Testis (tissue), 3 donors: ENCODE results near the gene EFNA5. TPM values are rescaled to one million over a fixed set of nuclear protein-coding genes. Genes with fewer than 3 reads are reported as not detected.

Experiments
- DNase-seq: peaks from one replicate; pipeline ENCODE4 v3.0.0-alpha.2; 2019
- H3K27ac ChIP-seq, 2 donors: fragments of 200-600 bp; sonication (generic); one replicate each; pipeline ENCODE4 v1.5.1; 2019
- H3K27me3 ChIP-seq: fragments of 200-600 bp; sonication (generic); one replicate; pipeline ENCODE4 v1.5.1; 2019
- H3K36me3 ChIP-seq: fragments of 200-600 bp; sonication (generic); one replicate; pipeline ENCODE4 v1.5.1; 2017; ENCODE audit warnings: low read depth; ENCODE audit errors: missing control alignments
- H3K4me1 ChIP-seq: fragments of 200-600 bp; sonication (generic); one replicate; pipeline ENCODE4 v1.5.1; 2019
- H3K4me3 ChIP-seq, 2 donors: fragments of 200-600 bp; sonication (generic); one replicate each; pipeline ENCODE4 v1.5.1; 2017 to 2019
- H3K9me3 ChIP-seq: fragments of 200-600 bp; sonication (generic); one replicate; pipeline ENCODE4 v1.5.1; 2017
- POLR2A ChIP-seq: fragments of 450-650 bp; IDR thresholded peaks from one replicate; pipeline ENCODE4 v1.6.1; 2017; ENCODE audit warnings: antibody characterized with exemption, mild to moderate bottlenecking, moderate library complexity
- WGBS, 2 donors: methylation state at CpG; one replicate each; pipeline ENCODE4 v1.1.5; 2018; 5-methylcytosine and 5-hydroxymethylcytosine counted together
- intact Hi-C: fragments of 100-400 bp; cut with DNase I; formaldehyde crosslinking; loops from one replicate; pipeline ENCODE4 v1.15.1; 2023; ENCODE audit warnings: low total_unique reads
- polyA plus RNA-seq: library from polyadenylated mRNA; stranded (reverse); fragments of 350-450 nt; fragmentation: Illumina TruSeq; extraction: RNeasy Lipid Tissue Mini Kit (QIAGEN cat#74804); gene quantifications from one replicate; pipeline ENCODE4 v1.2.3, GENCODE V29; 2014; ENCODE audit warnings: low read depth, low replicate concordance; ENCODE audit not compliant: insufficient read depth
- total RNA-seq, 2 donors: library from RNA; depleted of rRNA; stranded (reverse); fragments of >200 nt; gene quantifications; one replicate each; pipeline ENCODE4 v1.2.3, GENCODE V29; 2016
- TF ChIP-seq, protein P1 (sequence below), 3 experiments: fragments of 450-650 bp in 2 of 3; fragments of 200-600 bp in 1 of 3; sonication (generic) in 1 of 3; IDR thresholded peaks; one replicate each; pipeline ENCODE4 v1.5.1; 2016 to 2019; ENCODE audit warnings: antibody characterized with exemption in 3 of 3, mild to moderate bottlenecking in 2 of 3, moderate library complexity in 1 of 3

Gene EFNA5
- total and polyA plus RNA-seq, 3 donors from 2014 or later: 2.6 to 5.4 (median 3.5) TPM

DNA sequence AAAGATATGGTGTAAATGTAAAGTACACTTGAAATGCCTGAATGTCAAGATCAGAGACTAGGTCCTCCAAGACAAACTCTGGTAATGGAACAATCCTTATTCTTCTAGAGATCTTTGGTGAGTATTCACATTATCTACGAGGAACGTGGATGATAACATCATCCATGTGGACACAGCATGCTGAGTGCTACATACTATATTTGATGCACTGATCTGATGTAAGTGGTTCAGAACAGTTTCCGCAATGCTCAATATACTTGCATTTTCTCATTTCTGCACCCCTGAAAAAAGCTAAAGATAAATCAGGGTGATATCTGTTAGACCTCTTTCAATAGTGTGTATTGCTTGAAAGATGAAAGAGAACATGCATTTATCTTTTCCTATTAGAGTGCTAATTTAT is 226.8 kb downstream of the EFNA5 start:
- no peaks in the 10 kb centered on the region for H3K4me1 ChIP-seq
- H3K27ac ChIP-seq: no peak overlapping the region
- TF ChIP-seq POLR2A: no peak
- TF ChIP-seq, protein P1, sequence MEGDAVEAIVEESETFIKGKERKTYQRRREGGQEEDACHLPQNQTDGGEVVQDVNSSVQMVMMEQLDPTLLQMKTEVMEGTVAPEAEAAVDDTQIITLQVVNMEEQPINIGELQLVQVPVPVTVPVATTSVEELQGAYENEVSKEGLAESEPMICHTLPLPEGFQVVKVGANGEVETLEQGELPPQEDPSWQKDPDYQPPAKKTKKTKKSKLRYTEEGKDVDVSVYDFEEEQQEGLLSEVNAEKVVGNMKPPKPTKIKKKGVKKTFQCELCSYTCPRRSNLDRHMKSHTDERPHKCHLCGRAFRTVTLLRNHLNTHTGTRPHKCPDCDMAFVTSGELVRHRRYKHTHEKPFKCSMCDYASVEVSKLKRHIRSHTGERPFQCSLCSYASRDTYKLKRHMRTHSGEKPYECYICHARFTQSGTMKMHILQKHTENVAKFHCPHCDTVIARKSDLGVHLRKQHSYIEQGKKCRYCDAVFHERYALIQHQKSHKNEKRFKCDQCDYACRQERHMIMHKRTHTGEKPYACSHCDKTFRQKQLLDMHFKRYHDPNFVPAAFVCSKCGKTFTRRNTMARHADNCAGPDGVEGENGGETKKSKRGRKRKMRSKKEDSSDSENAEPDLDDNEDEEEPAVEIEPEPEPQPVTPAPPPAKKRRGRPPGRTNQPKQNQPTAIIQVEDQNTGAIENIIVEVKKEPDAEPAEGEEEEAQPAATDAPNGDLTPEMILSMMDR (IDR thresholded peaks at IDR 0.05): no peak
- no peak for DNase-seq
- 82 to 91% methylated on average over 3 of the region's 3 CpGs for WGBS, 2 donors
- H3K4me3 ChIP-seq: no peak overlapping the region
- H3K27me3 ChIP-seq: no peaks in the 10 kb centered on the region
- intact Hi-C loops: no loop called here
- H3K36me3 ChIP-seq: no peaks in the 10 kb centered on the region
- no peaks in the 10 kb centered on the region for H3K9me3 ChIP-seq

DNA sequence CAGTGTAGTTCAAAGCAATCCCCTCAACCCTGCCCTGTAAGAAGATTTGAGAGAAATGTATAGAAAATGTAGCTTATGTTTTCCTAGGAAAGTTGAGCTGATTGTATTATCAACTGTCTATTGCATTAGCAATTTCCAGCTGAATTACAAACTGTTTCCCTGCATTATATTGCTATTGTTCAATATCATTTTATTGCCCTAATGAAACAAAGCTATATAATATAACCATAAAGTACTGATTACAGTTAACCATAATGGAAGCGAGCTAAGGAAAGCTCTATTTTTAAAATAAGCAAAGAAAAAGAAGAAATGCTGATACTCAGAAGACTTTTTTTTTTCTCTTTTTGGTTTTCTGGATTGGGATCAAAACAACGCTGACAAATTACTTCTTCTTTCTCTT is 228.3 kb downstream of the EFNA5 start:
- no peaks in the 10 kb centered on the region for H3K27me3 ChIP-seq
- intact Hi-C loops: no loop called here

DNA sequence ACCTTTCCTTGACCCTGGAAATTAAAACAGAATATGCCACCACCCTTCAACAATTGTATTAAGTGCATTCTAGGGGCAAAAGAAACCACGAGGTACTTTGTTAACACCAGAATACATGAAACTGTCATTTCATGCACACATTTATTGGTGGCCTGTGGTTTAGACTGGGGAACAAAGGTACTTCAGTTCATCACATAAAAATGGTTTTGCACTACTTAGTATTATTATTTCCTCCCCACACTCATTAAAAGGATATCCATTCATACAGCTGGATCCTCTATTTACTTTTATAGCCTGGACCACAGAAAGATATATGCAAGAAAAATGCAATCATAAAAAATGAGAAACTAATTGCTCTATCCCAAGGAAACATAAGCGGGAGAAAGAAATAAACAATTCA is 230.9 kb downstream of the EFNA5 start:
- no peaks in the 10 kb centered on the region for H3K4me1 ChIP-seq
- no peaks in the 10 kb centered on the region for H3K36me3 ChIP-seq
- H3K27ac ChIP-seq: no peak overlapping the region
- 90 to 98% methylated on average over 2 of the region's 2 CpGs for WGBS, 2 donors
- H3K27me3 ChIP-seq: no peaks in the 10 kb centered on the region
- no peaks in the 10 kb centered on the region for H3K9me3 ChIP-seq
- intact Hi-C loops: no loop called here
- no peak for TF ChIP-seq POLR2A
- TF ChIP-seq, protein P1 (IDR thresholded peaks at IDR 0.05): no peak
- no peak for DNase-seq
- H3K4me3 ChIP-seq: no peak overlapping the region

More for the DNA sequence above, 228.3 kb downstream of the EFNA5 start:
- Histone ChIP-seq H3K4me3 (no peak overlapping the region), H3K36me3 (no peaks in the 10 kb centered on the region), H3K9me3 (no peaks in the 10 kb centered on the region), H3K27ac (no peak overlapping the region), H3K4me1 (no peaks in the 10 kb centered on the region)
- DNase-seq: no peak
- TF ChIP-seq, protein P1 (IDR thresholded peaks at IDR 0.05): no peak
- TF ChIP-seq POLR2A: no peak
- WGBS, 2 donors: 82 to 87% methylated on average over 2 of the region's 2 CpGs

DNA sequence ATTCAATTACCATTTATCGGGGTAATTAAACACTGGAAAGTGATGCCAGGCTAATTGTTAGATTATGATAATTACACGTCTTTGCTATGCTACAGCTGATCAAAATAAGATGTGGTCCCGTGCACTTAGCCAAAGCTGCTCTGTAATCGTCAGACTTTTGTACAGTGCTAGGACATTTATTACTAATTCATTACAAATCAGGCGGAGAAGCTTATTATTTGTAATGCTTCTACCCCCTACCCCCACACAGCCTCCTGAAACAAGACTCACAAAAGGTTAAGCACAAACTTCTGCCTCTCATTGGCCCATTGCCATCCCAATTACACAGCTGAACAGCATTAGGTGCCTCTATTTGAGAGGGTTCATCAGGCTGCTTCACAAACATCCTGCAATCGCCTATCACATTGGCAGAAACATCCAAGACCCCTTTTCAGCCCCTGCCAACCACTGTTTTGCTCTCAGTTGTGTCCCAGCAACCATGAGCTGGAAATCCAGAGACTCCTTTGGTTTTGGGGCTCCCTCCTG is 232.7 kb downstream of the EFNA5 start:
- Histone ChIP-seq H3K27me3 (no peaks in the 10 kb centered on the region), H3K4me3 (no peak overlapping the region), H3K27ac (no peak overlapping the region), H3K4me1 (no peaks in the 10 kb centered on the region), H3K36me3 (no peaks in the 10 kb centered on the region), H3K9me3 (no peaks in the 10 kb centered on the region)
- intact Hi-C loops: no loop called here
- 79 to 81% methylated on average over 6 of the region's 6 CpGs for WGBS, 2 donors
- no peak for TF ChIP-seq POLR2A
- TF ChIP-seq, protein P1 (IDR thresholded peaks at IDR 0.05): no peak
- no peak for DNase-seq

DNA sequence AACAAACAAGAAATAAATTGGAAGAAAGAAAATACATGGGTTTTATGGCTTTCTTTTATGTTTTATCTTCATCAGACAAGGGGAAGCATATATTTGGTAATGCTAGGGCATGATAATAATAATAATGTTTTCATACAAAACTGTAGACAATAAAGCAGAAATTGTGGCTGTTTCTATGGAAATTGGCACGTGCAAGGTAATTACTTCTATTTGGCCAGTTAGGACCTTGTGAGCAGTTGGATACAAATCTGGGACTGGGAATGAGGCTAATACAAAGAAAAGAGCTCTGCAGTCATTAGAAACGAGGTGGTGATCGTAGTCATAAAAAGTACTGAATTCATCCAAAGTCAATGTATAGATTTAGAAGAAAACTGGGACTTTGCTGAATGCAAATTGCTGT is 233.6 kb downstream of the EFNA5 start:
- Histone ChIP-seq H3K4me1 (no peaks in the 10 kb centered on the region), H3K9me3 (no peaks in the 10 kb centered on the region), H3K4me3 (no peak overlapping the region), H3K27ac (no peak overlapping the region), H3K27me3 (no peaks in the 10 kb centered on the region), H3K36me3 (no peaks in the 10 kb centered on the region)
- intact Hi-C loops: no loop called here
- WGBS, 2 donors: 76 to 80% methylated on average over 3 of the region's 3 CpGs
- TF ChIP-seq, protein P1 (IDR thresholded peaks at IDR 0.05): no peak
- no peak for TF ChIP-seq POLR2A
- no peak for DNase-seq
